Measurements from ENCODE around the gene KIAA1328.

- no peak for TF ChIP-seq CTCF (IDR thresholded peaks at IDR 0.05)
- TF ChIP-seq POLR2A (IDR thresholded peaks at IDR 0.05), result no peak
- no peak for TF ChIP-seq POLR2AphosphoS5 (IDR thresholded peaks at IDR 0.05; ENCODE audit: insufficient read depth in 1 of 2, low read depth in 1 of 2)
These were observed 121.4 kb downstream of the KIAA1328 start for GRCh38 chr18:36950282-36950681.

Data from vagina (tissue), 2 donors.